CD4-positive, alpha-beta memory T cell (primary cell): ENCODE measurements around the gene ARAP2. TPM values are rescaled to one million over a fixed set of nuclear protein-coding genes. Genes with fewer than 3 reads are reported as not detected.

Source experiments
- CTCF ChIA-PET: fragments of 350-600 bp; sonication (Branson Sonifier 250); formaldehyde crosslinking; loops from one replicate; lab custom pipeline; 2021; ENCODE audit warnings: inconsistent platforms; ENCODE audit not compliant: partially characterized antibody; lab: Charles Lee
- POLR2A ChIA-PET: fragments of 350-600 bp; sonication (Branson Sonifier 250); formaldehyde crosslinking; loops from one replicate; lab custom pipeline; 2021; ENCODE audit not compliant: partially characterized antibody; lab: Charles Lee
- DNase-seq, 5 donors: peaks; one replicate each; pipeline versions ENCODE4 v3.0.0 to v3.0.0-alpha.2; 2020 to 2022; ENCODE audit warnings: mixed read lengths in 1 of 5
- H3K27ac ChIP-seq: one replicate; pipeline ENCODE4 v1.7.0; 2013; ENCODE audit warnings: low read depth, low read length
- H3K27me3 ChIP-seq: 2 replicates; pipeline ENCODE4 v1.7.0; 2013; ENCODE audit warnings: mild to moderate bottlenecking, low read length, moderate library complexity; ENCODE audit not compliant: insufficient read depth
- H3K36me3 ChIP-seq: 2 replicates; pipeline ENCODE4 v1.7.0; 2013; ENCODE audit warnings: mild to moderate bottlenecking, low read length, moderate library complexity; ENCODE audit not compliant: insufficient read depth
- H3K4me1 ChIP-seq: 2 replicates; pipeline ENCODE4 v1.7.0; 2013; ENCODE audit warnings: mild to moderate bottlenecking, low read length, moderate library complexity; ENCODE audit not compliant: insufficient read depth
- H3K4me3 ChIP-seq, 2 donors: one replicate each; pipeline ENCODE4 v1.7.0; 2013; ENCODE audit warnings: low read length in 2 of 2, mild to moderate bottlenecking in 1 of 2
- H3K9me3 ChIP-seq, 2 donors: one replicate each; pipeline ENCODE4 v1.7.0; 2013; ENCODE audit warnings: low read length in 2 of 2, control low read depth in 1 of 2; ENCODE audit not compliant: control insufficient read depth in 1 of 2
- H3K27ac Mint-ChIP-seq, 7 donors: one replicate each; pipeline ENCODE4 v1.8.0; 2020 to 2021; ENCODE audit warnings: mixed read lengths in 7 of 7, mild to moderate bottlenecking in 6 of 7, inconsistent platforms in 3 of 7, moderate library complexity in 3 of 7
- H3K27me3 Mint-ChIP-seq, 2 donors: one replicate each; pipeline ENCODE4 v1.8.0; 2020 to 2021; ENCODE audit warnings: mixed read lengths in 2 of 2
- H3K36me3 Mint-ChIP-seq, 2 donors: one replicate each; pipeline ENCODE4 v1.8.0; 2020 to 2021; ENCODE audit warnings: mixed read lengths in 2 of 2, inconsistent platforms in 1 of 2, mild to moderate bottlenecking in 1 of 2
- H3K4me1 Mint-ChIP-seq, 4 donors: one replicate each; pipeline ENCODE4 v1.8.0; 2020 to 2021; ENCODE audit warnings: mixed read lengths in 4 of 4, mild to moderate bottlenecking in 1 of 4
- H3K4me3 Mint-ChIP-seq, 8 donors: one replicate each; pipeline ENCODE4 v1.8.0; 2020 to 2021; ENCODE audit warnings: mixed read lengths in 8 of 8, mild to moderate bottlenecking in 7 of 8, moderate library complexity in 6 of 8, inconsistent platforms in 3 of 8
- H3K9me3 Mint-ChIP-seq, 8 donors: one replicate each; pipeline ENCODE4 v1.8.0; 2020 to 2021; ENCODE audit warnings: mixed read lengths in 8 of 8, mild to moderate bottlenecking in 5 of 8, inconsistent platforms in 3 of 8, moderate library complexity in 1 of 8
- intact Hi-C: fragments of 100-400 bp; cut with micrococcal nuclease; formaldehyde crosslinking; loops from one replicate; pipeline ENCODE4 v1.15.1; 2023
- polyA plus RNA-seq, 2 donors: library from polyadenylated mRNA; unstranded; fragments of 300-500 nt; fragmentation: Illumina TruSeq; gene quantifications; one replicate each; pipeline ENCODE4 v1.2.3, GENCODE V29; 2021
- total RNA-seq, 2 experiments: library from RNA; stranded (reverse); gene quantifications; one replicate each; pipeline ENCODE4 v1.2.3, GENCODE V29; 2021

Gene ARAP2
- total and polyA plus RNA-seq, 4 experiments from 2014 or later, result 19.7 to 97.4 (median 59.3) TPM

DNA sequence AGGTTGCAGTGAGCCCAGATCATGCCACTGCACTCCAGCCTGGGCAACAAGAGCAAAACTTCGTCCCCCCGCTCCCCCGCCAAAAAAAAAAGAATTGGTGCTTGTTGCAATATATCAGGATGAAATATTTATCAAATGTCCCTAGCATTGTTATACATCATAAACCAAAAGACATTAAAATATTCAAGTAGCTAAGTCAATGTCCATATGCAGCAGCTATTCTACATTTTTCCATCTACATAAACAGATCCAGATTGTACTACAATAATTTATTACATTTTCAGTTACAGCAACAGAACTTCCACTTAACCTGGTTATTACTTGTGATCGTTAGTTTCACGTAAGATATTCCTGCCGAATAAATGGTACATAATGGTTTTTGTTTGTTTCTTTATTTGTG lies 64.1 kb downstream of the ARAP2 start:
- peaks cover 6% of the 10 kb centered on the region for H3K36me3 ChIP-seq
- no peak overlapping the region for H3K27ac Mint-ChIP-seq
- no peaks in the 10 kb centered on the region for H3K4me1 ChIP-seq
- CTCF ChIA-PET, result no interaction called here
- no peak overlapping the region for H3K27ac ChIP-seq
- no peaks in the 10 kb centered on the region for H3K27me3 ChIP-seq
- POLR2A ChIA-PET, result no interaction called here
- H3K27me3 Mint-ChIP-seq, result no peaks in the 10 kb centered on the region
- H3K4me1 Mint-ChIP-seq, result peaks cover 9 to 13% (median 11%) of the 10 kb centered on the region in 4 donors
- H3K9me3 Mint-ChIP-seq, result peaks cover 0 to under 1% (median 0%) of the 10 kb centered on the region in 8 donors
- H3K9me3 ChIP-seq, result no peaks in the 10 kb centered on the region
- no peak overlapping the region for H3K4me3 Mint-ChIP-seq
- H3K36me3 Mint-ChIP-seq, result peaks cover 14 to 56% of the 10 kb centered on the region in 2 donors
- DNase-seq, result no peak
- no peak overlapping the region for H3K4me3 ChIP-seq
- intact Hi-C loops, result no loop called here

GRCh38 chr4:36178484-36178883 lies 65.8 kb downstream of the ARAP2 start:
- no peak overlapping the region for H3K4me3 Mint-ChIP-seq
- H3K27ac Mint-ChIP-seq, result peak overlapping the region in 2 of 7 donors; percentile 4 to 10
- POLR2A ChIA-PET, result no interaction called here
- H3K36me3 Mint-ChIP-seq, result peaks cover 19 to 56% of the 10 kb centered on the region in 2 donors
- H3K9me3 Mint-ChIP-seq, result peaks cover 0 to 2% (median 0%) of the 10 kb centered on the region in 8 donors
- intact Hi-C loops, result no loop called here
- Histone ChIP-seq H3K4me1 (no peaks in the 10 kb centered on the region), H3K36me3 (peaks cover 6% of the 10 kb centered on the region), H3K27me3 (no peaks in the 10 kb centered on the region), H3K27ac (no peak overlapping the region), H3K9me3 (no peaks in the 10 kb centered on the region), H3K4me3 (no peak overlapping the region)
- DNase-seq, result no peak
- CTCF ChIA-PET, result no interaction called here
- H3K27me3 Mint-ChIP-seq, result no peaks in the 10 kb centered on the region
- peaks cover 14 to 20% (median 16%) of the 10 kb centered on the region in 4 donors for H3K4me1 Mint-ChIP-seq

- no peaks in the 10 kb centered on the region for H3K9me3 ChIP-seq
- H3K27ac Mint-ChIP-seq, result no peak overlapping the region
- intact Hi-C loops, result no loop called here
- H3K4me1 Mint-ChIP-seq, result peaks cover 14 to 20% (median 16%) of the 10 kb centered on the region in 4 donors
- H3K27ac ChIP-seq, result no peak overlapping the region
- H3K36me3 Mint-ChIP-seq, result peaks cover 22 to 54% of the 10 kb centered on the region in 2 donors
- H3K36me3 ChIP-seq, result peaks cover 6% of the 10 kb centered on the region
- ChIA-PET CTCF (no interaction called here), POLR2A (no interaction called here)
- H3K27me3 Mint-ChIP-seq, result no peaks in the 10 kb centered on the region
- no peak overlapping the region for H3K4me3 Mint-ChIP-seq
- no peak for DNase-seq
- no peak overlapping the region for H3K4me3 ChIP-seq
- H3K9me3 Mint-ChIP-seq, result peaks cover 0 to 2% (median 0%) of the 10 kb centered on the region in 8 donors
- H3K4me1 ChIP-seq, result no peaks in the 10 kb centered on the region
- H3K27me3 ChIP-seq, result no peaks in the 10 kb centered on the region
These were observed 66.4 kb downstream of the ARAP2 start for GRCh38 chr4:36177946-36178345.

GRCh38 chr4:36174570-36174969 lies 69.7 kb downstream of the ARAP2 start:
- H3K9me3 Mint-ChIP-seq, result peaks cover 0 to 2% (median 0%) of the 10 kb centered on the region in 8 donors
- no peak overlapping the region for H3K27ac ChIP-seq
- H3K4me1 ChIP-seq, result no peaks in the 10 kb centered on the region
- H3K27me3 ChIP-seq, result no peaks in the 10 kb centered on the region
- ChIA-PET CTCF (no interaction called here), POLR2A (no interaction called here)
- no peak overlapping the region for H3K4me3 Mint-ChIP-seq
- peaks cover 6% of the 10 kb centered on the region for H3K36me3 ChIP-seq
- H3K27me3 Mint-ChIP-seq, result no peaks in the 10 kb centered on the region
- H3K4me3 ChIP-seq, result no peak overlapping the region
- H3K4me1 Mint-ChIP-seq, result peaks cover 5 to 18% (median 12%) of the 10 kb centered on the region in 4 donors
- H3K27ac Mint-ChIP-seq, result peak overlapping the region in 2 of 7 donors; percentile 14 to 39
- intact Hi-C loops, result no loop called here
- DNase-seq, result no peak
- H3K36me3 Mint-ChIP-seq, result peaks cover 31 to 46% of the 10 kb centered on the region in 2 donors
- no peaks in the 10 kb centered on the region for H3K9me3 ChIP-seq

DNA sequence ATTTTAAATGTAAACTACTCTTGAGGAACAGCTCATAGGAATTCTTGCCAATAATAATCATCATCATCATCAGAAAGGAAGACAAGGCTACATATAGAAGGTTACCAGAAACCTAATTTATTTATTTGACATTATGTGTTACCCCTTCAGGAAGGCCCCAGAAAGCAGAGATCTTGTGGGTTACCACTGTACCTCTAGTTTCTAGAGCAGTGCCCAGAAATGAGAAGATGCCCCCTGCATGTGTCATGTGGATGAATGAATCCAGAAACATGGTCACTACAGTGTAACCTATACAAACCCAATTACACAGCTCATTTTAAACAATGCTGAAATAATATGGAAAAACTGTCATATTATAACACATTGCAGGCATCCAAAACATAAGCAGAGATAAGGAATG lies 70.4 kb downstream of the ARAP2 start:
- H3K9me3 ChIP-seq, result no peaks in the 10 kb centered on the region
- DNase-seq, result no peak
- intact Hi-C loops, result no loop called here
- Mint-ChIP-seq H3K27ac (no peak overlapping the region), H3K27me3 (no peaks in the 10 kb centered on the region), H3K36me3 (peaks cover 34 to 49% of the 10 kb centered on the region in 2 donors), H3K9me3 (peaks cover 0 to 2% (median 0%) of the 10 kb centered on the region in 8 donors), H3K4me1 (peaks cover 5 to 20% (median 12%) of the 10 kb centered on the region in 4 donors), H3K4me3 (no peak overlapping the region)
- H3K36me3 ChIP-seq, result peaks cover 6% of the 10 kb centered on the region
- no peaks in the 10 kb centered on the region for H3K27me3 ChIP-seq
- ChIA-PET CTCF (interaction anchor here (0.8 kb wide), 1 partner anchor 9 kb away, joined by 3 read pairs; no protein-coding TSS in a partner anchor), POLR2A (no interaction called here)
- H3K27ac ChIP-seq, result no peak overlapping the region
- no peaks in the 10 kb centered on the region for H3K4me1 ChIP-seq
- H3K4me3 ChIP-seq, result no peak overlapping the region

- Mint-ChIP-seq H3K9me3 (peaks cover 0 to 2% (median 0%) of the 10 kb centered on the region in 8 donors), H3K27ac (no peak overlapping the region), H3K4me1 (peaks cover 7 to 25% (median 11%) of the 10 kb centered on the region in 4 donors), H3K36me3 (peaks cover 30 to 44% of the 10 kb centered on the region in 2 donors), H3K4me3 (no peak overlapping the region), H3K27me3 (no peaks in the 10 kb centered on the region)
- H3K27ac ChIP-seq, result no peak overlapping the region
- ChIA-PET CTCF (no interaction called here), POLR2A (no interaction called here)
- no peaks in the 10 kb centered on the region for H3K9me3 ChIP-seq
- no peaks in the 10 kb centered on the region for H3K4me1 ChIP-seq
- no peak overlapping the region for H3K4me3 ChIP-seq
- intact Hi-C loops, result no loop called here
- DNase-seq, result no peak
- H3K36me3 ChIP-seq, result peaks cover 4% of the 10 kb centered on the region
- H3K27me3 ChIP-seq, result no peaks in the 10 kb centered on the region
These were observed 71.7 kb downstream of the ARAP2 start for GRCh38 chr4:36172656-36173055.

GRCh38 chr4:36168127-36168878 lies 76.0 kb downstream of the ARAP2 start:
- H3K4me3 ChIP-seq, result no peak overlapping the region
- H3K9me3 Mint-ChIP-seq, result no peaks in the 10 kb centered on the region
- no peaks in the 10 kb centered on the region for H3K27me3 Mint-ChIP-seq
- peak overlapping the region in 2 of 7 donors; percentile 12 to 46 for H3K27ac Mint-ChIP-seq
- no peak overlapping the region for H3K27ac ChIP-seq
- H3K36me3 Mint-ChIP-seq, result peaks cover 46 to 47% of the 10 kb centered on the region in 2 donors
- H3K36me3 ChIP-seq, result peaks cover 9% of the 10 kb centered on the region
- H3K4me3 Mint-ChIP-seq, result no peak overlapping the region
- intact Hi-C loops, result no loop called here
- ChIA-PET POLR2A (interaction anchor here (0.7 kb wide), 1 partner anchor 217 kb away, joined by 3 read pairs; no protein-coding TSS in a partner anchor), CTCF (interaction anchor here (0.9 to 1.5 kb wide), 2 partner anchors 75 to 100 kb away, joined by 3 to 4 read pairs; partner anchors contain the start of gene ARAP2)
- H3K9me3 ChIP-seq, result no peaks in the 10 kb centered on the region
- peaks cover 5 to 29% (median 9%) of the 10 kb centered on the region in 4 donors for H3K4me1 Mint-ChIP-seq
- no peaks in the 10 kb centered on the region for H3K27me3 ChIP-seq
- H3K4me1 ChIP-seq, result no peaks in the 10 kb centered on the region
- DNase-seq, result no peak
